GM23338 (cell line): ENCODE measurements around the gene LRP1B. TPM values are rescaled to one million over a fixed set of nuclear protein-coding genes. Genes with fewer than 3 reads are reported as not detected.

Experiments
- ATAC-seq: fragments of 200-7000 bp; cut with Tn5 transposase; 3 replicates; pipeline ENCODE4 v1.9.1; 2020
- DNase-seq: peaks from one replicate; pipeline ENCODE4 v3.0.0-alpha.2; 2015; ENCODE audit warnings: low spot score
- H2AFZ ChIP-seq: fragments of 200-600 bp; sonication (generic); 2 replicates; pipeline ENCODE4 v1.8.0; 2016; ENCODE audit warnings: antibody characterized with exemption, mild to moderate bottlenecking, moderate library complexity
- H3F3A ChIP-seq: fragments of 200-600 bp; sonication (generic); replicated peaks from 2 replicates; pipeline ENCODE4 v1.8.0; 2017; ENCODE audit warnings: antibody characterized with exemption, mixed run types, low read depth
- H3K27ac ChIP-seq: fragments of 200-600 bp; sonication (generic); 2 replicates; pipeline ENCODE4 v1.6.1; 2016; ENCODE audit warnings: low read depth
- H3K27me3 ChIP-seq: fragments of 200-600 bp; sonication (generic); 2 replicates; pipeline ENCODE4 v1.8.0; 2016; ENCODE audit warnings: mild to moderate bottlenecking, mixed run types, moderate library complexity; ENCODE audit not compliant: insufficient read depth
- H3K36me3 ChIP-seq: fragments of 200-600 bp; sonication (generic); 2 replicates; pipeline ENCODE4 v1.8.0; 2016; ENCODE audit warnings: mild to moderate bottlenecking; ENCODE audit not compliant: insufficient read depth
- H3K4me1 ChIP-seq: fragments of 200-600 bp; sonication (generic); 2 replicates; pipeline ENCODE4 v1.8.0; 2016; ENCODE audit warnings: mild to moderate bottlenecking, moderate library complexity; ENCODE audit not compliant: insufficient read depth
- H3K4me2 ChIP-seq: fragments of 200-600 bp; sonication (generic); 2 replicates; pipeline ENCODE4 v1.7.1; 2017; ENCODE audit warnings: mixed run types
- H3K4me3 ChIP-seq: fragments of 200-600 bp; sonication (generic); 2 replicates; pipeline ENCODE4 v1.6.1; 2016; ENCODE audit warnings: mixed run types
- H3K79me2 ChIP-seq: fragments of 200-600 bp; sonication (generic); replicated peaks from 2 replicates; pipeline ENCODE4 v1.8.0; 2017; ENCODE audit warnings: mild to moderate bottlenecking; ENCODE audit not compliant: insufficient read depth
- H3K9me2 ChIP-seq: fragments of 200-600 bp; sonication (generic); 2 replicates; pipeline ENCODE4 v1.8.0; 2017; ENCODE audit not compliant: insufficient read depth
- H4K20me1 ChIP-seq: fragments of 200-600 bp; sonication (generic); replicated peaks from 2 replicates; pipeline ENCODE4 v1.8.0; 2017; ENCODE audit warnings: mild to moderate bottlenecking; ENCODE audit not compliant: insufficient read depth
- H3K27ac Mint-ChIP-seq: 2 replicates; pipeline ENCODE4 v1.8.0; 2020; ENCODE audit warnings: inconsistent platforms, mild to moderate bottlenecking, moderate library complexity, mixed read lengths
- H3K27me3 Mint-ChIP-seq: 3 replicates; pipeline ENCODE4 v1.8.0; 2022; ENCODE audit warnings: low read depth, mild to moderate bottlenecking, moderate library complexity, mixed read lengths, inconsistent platforms; ENCODE audit not compliant: insufficient read depth, poor library complexity
- H3K36me3 Mint-ChIP-seq: 3 replicates; pipeline ENCODE4 v1.8.0; 2021; ENCODE audit warnings: low read depth, mild to moderate bottlenecking, inconsistent platforms, moderate library complexity, mixed read lengths
- H3K4me1 Mint-ChIP-seq: 3 replicates; pipeline ENCODE4 v1.8.0; 2020; ENCODE audit warnings: mild to moderate bottlenecking, inconsistent platforms, mixed read lengths
- H3K4me3 Mint-ChIP-seq: 3 replicates; pipeline ENCODE4 v1.8.0; 2021; ENCODE audit warnings: moderate library complexity, mild to moderate bottlenecking, inconsistent platforms, mixed read lengths
- H3K9me3 Mint-ChIP-seq: 3 replicates; pipeline ENCODE4 v1.8.0; 2020; ENCODE audit warnings: moderate library complexity, mild to moderate bottlenecking, inconsistent platforms, mixed read lengths
- CREB1 ChIP-seq: fragments of 250-450 bp; sonication (Bioruptor Pico); IDR thresholded peaks from 2 replicates; pipeline ENCODE4 v1.5.0; 2020; ENCODE audit warnings: low read depth, mild to moderate bottlenecking, moderate library complexity
- EZH2 ChIP-seq: fragments of 200-600 bp; sonication (generic); IDR thresholded peaks from one replicate; pipeline ENCODE4 v1.8.0; 2017; ENCODE audit warnings: antibody characterized with exemption, mild to moderate bottlenecking, low read depth; ENCODE audit not compliant: unreplicated experiment
- EZH2phosphoT487 ChIP-seq: fragments of 200-600 bp; sonication (generic); IDR thresholded peaks from one replicate; pipeline ENCODE4 v1.8.1; 2018; ENCODE audit warnings: antibody characterized with exemption; ENCODE audit not compliant: unreplicated experiment
- JUNB ChIP-seq: IDR thresholded peaks from one replicate; pipeline ENCODE4 v1.6.1; 2016; ENCODE audit warnings: antibody characterized with exemption; ENCODE audit not compliant: unreplicated experiment
- NANOG ChIP-seq: IDR thresholded peaks from 2 replicates; pipeline ENCODE4 v1.6.1; 2016; ENCODE audit warnings: antibody characterized with exemption, borderline replicate concordance
- POLR2AphosphoS5 ChIP-seq: IDR thresholded peaks from 2 replicates; pipeline ENCODE4 v1.6.1; 2016; ENCODE audit warnings: antibody characterized with exemption, low read depth
- STAT1 ChIP-seq: IDR thresholded peaks from one replicate; pipeline ENCODE4 v1.6.1; 2016; ENCODE audit warnings: antibody characterized with exemption; ENCODE audit not compliant: unreplicated experiment
- ZNF114 ChIP-seq: fragments of 250-450 bp; sonication (Bioruptor Pico); IDR thresholded peaks from 2 replicates; pipeline ENCODE4 v1.5.0; 2020; ENCODE audit warnings: mild to moderate bottlenecking, moderate library complexity
- ZNF331 ChIP-seq: fragments of 250-450 bp; sonication (Bioruptor Pico); IDR thresholded peaks from 2 replicates; pipeline ENCODE4 v1.5.0; 2020; ENCODE audit warnings: low read depth, mild to moderate bottlenecking, moderate library complexity
- polyA plus RNA-seq: library from polyadenylated mRNA; unstranded; fragments of >200 nt; fragmentation: Nextera tagmentation; extraction: Ambion mirVana; gene quantifications from 2 replicates; pipeline ENCODE4 v1.2.1, GENCODE V29; 2016
- total RNA-seq: library from RNA; depleted of rRNA; stranded (reverse); fragments of >200 nt; shearing (Covaris generic); gene quantifications from 2 replicates; pipeline ENCODE4 v1.2.3, GENCODE V29; 2014
- TF ChIP-seq, protein P1 (sequence below): IDR thresholded peaks from 2 replicates; pipeline ENCODE4 v1.6.1; 2016; ENCODE audit warnings: antibody characterized with exemption
- TF ChIP-seq, protein P2 (sequence below): IDR thresholded peaks from one replicate; pipeline ENCODE4 v1.6.1; 2018; ENCODE audit warnings: antibody characterized with exemption; ENCODE audit not compliant: unreplicated experiment
- TF ChIP-seq, protein P3 (sequence below), 2 experiments: fragments of 200-600 bp in 1 of 2; sonication (generic) in 1 of 2; conservative IDR thresholded peaks; 2 replicates each; pipeline versions ENCODE4 v1.5.1 to v1.6.1; 2016 to 2017; ENCODE audit warnings: antibody characterized with exemption in 2 of 2, low read depth in 2 of 2, mild to moderate bottlenecking in 2 of 2, moderate library complexity in 1 of 2
- TF ChIP-seq, protein P4 (sequence below): fragments of 250-450 bp; sonication (Bioruptor Pico); IDR thresholded peaks from 2 replicates; pipeline ENCODE4 v1.5.0; 2020; ENCODE audit warnings: mild to moderate bottlenecking, moderate library complexity

The LRP1B gene
- total and polyA plus RNA-seq, 2 experiments from 2014 or later, result 0.15 to 0.97 TPM

DNA sequence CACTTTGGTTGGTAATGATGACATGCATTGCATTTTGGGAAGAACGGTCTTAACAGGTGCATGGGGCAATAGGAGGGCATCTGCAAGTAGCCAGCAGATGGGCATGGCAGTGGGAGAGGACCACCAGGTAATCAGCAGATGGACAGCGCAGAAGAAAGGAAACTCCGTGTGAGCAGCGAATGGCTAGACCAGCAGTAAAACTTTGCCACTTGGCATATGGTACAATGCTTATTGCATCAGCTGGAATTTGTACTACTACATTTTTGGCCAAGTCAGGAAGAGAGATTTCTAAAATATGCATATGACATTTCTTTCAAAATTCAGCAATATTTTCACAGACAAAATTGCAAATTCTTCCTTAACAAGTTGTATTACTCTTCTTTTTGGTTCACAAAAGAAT is 768.5 kb downstream of the LRP1B start:
- Mint-ChIP-seq H3K27ac (no peak overlapping the region), H3K4me1 (0 out of 3 replicates have a peak, but pooled peaks cover 3% of the 10 kb centered on the region), H3K9me3 (no peaks in the 10 kb centered on the region), H3K4me3 (no peak overlapping the region), H3K36me3 (no peaks in the 10 kb centered on the region), H3K27me3 (peaks cover 2% of the 10 kb centered on the region)
- H3K27me3 ChIP-seq, result no peaks in the 10 kb centered on the region
- ATAC-seq (no peak), DNase-seq (no peak)
- H4K20me1 ChIP-seq, result no peaks in the 10 kb centered on the region
- H3F3A ChIP-seq, result no peaks in the 10 kb centered on the region
- H3K4me3 ChIP-seq, result no peak overlapping the region
- no peaks in the 10 kb centered on the region for H3K36me3 ChIP-seq
- no peaks in the 10 kb centered on the region for H3K79me2 ChIP-seq
- H3K4me2 ChIP-seq, result no peak overlapping the region
- H3K27ac ChIP-seq, result no peak overlapping the region
- H2AFZ ChIP-seq, result no peak overlapping the region
- no peaks in the 10 kb centered on the region for H3K4me1 ChIP-seq
- H3K9me2 ChIP-seq, result no peaks in the 10 kb centered on the region
- TF ChIP-seq, protein P1, sequence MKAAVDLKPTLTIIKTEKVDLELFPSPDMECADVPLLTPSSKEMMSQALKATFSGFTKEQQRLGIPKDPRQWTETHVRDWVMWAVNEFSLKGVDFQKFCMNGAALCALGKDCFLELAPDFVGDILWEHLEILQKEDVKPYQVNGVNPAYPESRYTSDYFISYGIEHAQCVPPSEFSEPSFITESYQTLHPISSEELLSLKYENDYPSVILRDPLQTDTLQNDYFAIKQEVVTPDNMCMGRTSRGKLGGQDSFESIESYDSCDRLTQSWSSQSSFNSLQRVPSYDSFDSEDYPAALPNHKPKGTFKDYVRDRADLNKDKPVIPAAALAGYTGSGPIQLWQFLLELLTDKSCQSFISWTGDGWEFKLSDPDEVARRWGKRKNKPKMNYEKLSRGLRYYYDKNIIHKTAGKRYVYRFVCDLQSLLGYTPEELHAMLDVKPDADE, result no peak
- TF ChIP-seq NANOG (no peak), ZNF331 (CRISPR knock-in tag) (no peak), CREB1 (CRISPR knock-in tag) (no peak), STAT1 (no peak), EZH2phosphoT487 (no peak), POLR2AphosphoS5 (no peak), JUNB (no peak), EZH2 (no peak), ZNF114 (no peak)
- TF ChIP-seq, protein P2, sequence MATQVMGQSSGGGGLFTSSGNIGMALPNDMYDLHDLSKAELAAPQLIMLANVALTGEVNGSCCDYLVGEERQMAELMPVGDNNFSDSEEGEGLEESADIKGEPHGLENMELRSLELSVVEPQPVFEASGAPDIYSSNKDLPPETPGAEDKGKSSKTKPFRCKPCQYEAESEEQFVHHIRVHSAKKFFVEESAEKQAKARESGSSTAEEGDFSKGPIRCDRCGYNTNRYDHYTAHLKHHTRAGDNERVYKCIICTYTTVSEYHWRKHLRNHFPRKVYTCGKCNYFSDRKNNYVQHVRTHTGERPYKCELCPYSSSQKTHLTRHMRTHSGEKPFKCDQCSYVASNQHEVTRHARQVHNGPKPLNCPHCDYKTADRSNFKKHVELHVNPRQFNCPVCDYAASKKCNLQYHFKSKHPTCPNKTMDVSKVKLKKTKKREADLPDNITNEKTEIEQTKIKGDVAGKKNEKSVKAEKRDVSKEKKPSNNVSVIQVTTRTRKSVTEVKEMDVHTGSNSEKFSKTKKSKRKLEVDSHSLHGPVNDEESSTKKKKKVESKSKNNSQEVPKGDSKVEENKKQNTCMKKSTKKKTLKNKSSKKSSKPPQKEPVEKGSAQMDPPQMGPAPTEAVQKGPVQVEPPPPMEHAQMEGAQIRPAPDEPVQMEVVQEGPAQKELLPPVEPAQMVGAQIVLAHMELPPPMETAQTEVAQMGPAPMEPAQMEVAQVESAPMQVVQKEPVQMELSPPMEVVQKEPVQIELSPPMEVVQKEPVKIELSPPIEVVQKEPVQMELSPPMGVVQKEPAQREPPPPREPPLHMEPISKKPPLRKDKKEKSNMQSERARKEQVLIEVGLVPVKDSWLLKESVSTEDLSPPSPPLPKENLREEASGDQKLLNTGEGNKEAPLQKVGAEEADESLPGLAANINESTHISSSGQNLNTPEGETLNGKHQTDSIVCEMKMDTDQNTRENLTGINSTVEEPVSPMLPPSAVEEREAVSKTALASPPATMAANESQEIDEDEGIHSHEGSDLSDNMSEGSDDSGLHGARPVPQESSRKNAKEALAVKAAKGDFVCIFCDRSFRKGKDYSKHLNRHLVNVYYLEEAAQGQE, result no peak
- TF ChIP-seq, protein P3, sequence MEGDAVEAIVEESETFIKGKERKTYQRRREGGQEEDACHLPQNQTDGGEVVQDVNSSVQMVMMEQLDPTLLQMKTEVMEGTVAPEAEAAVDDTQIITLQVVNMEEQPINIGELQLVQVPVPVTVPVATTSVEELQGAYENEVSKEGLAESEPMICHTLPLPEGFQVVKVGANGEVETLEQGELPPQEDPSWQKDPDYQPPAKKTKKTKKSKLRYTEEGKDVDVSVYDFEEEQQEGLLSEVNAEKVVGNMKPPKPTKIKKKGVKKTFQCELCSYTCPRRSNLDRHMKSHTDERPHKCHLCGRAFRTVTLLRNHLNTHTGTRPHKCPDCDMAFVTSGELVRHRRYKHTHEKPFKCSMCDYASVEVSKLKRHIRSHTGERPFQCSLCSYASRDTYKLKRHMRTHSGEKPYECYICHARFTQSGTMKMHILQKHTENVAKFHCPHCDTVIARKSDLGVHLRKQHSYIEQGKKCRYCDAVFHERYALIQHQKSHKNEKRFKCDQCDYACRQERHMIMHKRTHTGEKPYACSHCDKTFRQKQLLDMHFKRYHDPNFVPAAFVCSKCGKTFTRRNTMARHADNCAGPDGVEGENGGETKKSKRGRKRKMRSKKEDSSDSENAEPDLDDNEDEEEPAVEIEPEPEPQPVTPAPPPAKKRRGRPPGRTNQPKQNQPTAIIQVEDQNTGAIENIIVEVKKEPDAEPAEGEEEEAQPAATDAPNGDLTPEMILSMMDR (conservative IDR thresholded peaks at IDR 0.05; ENCODE audit: low read depth in 2 of 2), result no peak
- TF ChIP-seq, protein P4, sequence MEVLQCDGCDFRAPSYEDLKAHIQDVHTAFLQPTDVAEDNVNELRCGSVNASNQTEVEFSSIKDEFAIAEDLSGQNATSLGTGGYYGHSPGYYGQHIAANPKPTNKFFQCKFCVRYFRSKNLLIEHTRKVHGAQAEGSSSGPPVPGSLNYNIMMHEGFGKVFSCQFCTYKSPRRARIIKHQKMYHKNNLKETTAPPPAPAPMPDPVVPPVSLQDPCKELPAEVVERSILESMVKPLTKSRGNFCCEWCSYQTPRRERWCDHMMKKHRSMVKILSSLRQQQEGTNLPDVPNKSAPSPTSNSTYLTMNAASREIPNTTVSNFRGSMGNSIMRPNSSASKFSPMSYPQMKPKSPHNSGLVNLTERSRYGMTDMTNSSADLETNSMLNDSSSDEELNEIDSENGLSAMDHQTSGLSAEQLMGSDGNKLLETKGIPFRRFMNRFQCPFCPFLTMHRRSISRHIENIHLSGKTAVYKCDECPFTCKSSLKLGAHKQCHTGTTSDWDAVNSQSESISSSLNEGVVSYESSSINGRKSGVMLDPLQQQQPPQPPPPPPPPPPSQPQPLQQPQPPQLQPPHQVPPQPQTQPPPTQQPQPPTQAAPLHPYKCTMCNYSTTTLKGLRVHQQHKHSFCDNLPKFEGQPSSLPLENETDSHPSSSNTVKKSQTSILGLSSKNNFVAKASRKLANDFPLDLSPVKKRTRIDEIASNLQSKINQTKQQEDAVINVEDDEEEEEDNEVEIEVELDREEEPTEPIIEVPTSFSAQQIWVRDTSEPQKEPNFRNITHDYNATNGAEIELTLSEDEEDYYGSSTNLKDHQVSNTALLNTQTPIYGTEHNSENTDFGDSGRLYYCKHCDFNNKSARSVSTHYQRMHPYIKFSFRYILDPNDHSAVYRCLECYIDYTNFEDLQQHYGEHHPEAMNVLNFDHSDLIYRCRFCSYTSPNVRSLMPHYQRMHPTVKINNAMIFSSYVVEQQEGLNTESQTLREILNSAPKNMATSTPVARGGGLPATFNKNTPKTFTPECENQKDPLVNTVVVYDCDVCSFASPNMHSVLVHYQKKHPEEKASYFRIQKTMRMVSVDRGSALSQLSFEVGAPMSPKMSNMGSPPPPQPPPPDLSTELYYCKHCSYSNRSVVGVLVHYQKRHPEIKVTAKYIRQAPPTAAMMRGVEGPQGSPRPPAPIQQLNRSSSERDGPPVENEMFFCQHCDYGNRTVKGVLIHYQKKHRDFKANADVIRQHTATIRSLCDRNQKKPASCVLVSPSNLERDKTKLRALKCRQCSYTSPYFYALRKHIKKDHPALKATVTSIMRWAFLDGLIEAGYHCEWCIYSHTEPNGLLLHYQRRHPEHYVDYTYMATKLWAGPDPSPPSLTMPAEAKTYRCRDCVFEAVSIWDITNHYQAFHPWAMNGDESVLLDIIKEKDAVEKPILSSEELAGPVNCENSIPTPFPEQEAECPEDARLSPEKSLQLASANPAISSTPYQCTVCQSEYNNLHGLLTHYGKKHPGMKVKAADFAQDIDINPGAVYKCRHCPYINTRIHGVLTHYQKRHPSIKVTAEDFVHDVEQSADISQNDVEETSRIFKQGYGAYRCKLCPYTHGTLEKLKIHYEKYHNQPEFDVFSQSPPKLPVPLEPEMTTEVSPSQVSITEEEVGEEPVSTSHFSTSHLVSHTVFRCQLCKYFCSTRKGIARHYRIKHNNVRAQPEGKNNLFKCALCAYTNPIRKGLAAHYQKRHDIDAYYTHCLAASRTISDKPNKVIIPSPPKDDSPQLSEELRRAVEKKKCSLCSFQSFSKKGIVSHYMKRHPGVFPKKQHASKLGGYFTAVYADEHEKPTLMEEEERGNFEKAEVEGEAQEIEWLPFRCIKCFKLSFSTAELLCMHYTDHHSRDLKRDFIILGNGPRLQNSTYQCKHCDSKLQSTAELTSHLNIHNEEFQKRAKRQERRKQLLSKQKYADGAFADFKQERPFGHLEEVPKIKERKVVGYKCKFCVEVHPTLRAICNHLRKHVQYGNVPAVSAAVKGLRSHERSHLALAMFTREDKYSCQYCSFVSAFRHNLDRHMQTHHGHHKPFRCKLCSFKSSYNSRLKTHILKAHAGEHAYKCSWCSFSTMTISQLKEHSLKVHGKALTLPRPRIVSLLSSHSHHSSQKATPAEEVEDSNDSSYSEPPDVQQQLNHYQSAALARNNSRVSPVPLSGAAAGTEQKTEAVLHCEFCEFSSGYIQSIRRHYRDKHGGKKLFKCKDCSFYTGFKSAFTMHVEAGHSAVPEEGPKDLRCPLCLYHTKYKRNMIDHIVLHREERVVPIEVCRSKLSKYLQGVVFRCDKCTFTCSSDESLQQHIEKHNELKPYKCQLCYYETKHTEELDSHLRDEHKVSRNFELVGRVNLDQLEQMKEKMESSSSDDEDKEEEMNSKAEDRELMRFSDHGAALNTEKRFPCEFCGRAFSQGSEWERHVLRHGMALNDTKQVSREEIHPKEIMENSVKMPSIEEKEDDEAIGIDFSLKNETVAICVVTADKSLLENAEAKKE (CRISPR knock-in tag), result no peak
